NCI-H128 (cell line): ENCODE measurements around the gene HNRNPU.

Experiments
- DNase-seq: peaks from one replicate; lab custom pipeline; 2025; ENCODE audit not compliant: unreplicated experiment; lab: John Stamatoyannopoulos, UW

Gene HNRNPU

DNA sequence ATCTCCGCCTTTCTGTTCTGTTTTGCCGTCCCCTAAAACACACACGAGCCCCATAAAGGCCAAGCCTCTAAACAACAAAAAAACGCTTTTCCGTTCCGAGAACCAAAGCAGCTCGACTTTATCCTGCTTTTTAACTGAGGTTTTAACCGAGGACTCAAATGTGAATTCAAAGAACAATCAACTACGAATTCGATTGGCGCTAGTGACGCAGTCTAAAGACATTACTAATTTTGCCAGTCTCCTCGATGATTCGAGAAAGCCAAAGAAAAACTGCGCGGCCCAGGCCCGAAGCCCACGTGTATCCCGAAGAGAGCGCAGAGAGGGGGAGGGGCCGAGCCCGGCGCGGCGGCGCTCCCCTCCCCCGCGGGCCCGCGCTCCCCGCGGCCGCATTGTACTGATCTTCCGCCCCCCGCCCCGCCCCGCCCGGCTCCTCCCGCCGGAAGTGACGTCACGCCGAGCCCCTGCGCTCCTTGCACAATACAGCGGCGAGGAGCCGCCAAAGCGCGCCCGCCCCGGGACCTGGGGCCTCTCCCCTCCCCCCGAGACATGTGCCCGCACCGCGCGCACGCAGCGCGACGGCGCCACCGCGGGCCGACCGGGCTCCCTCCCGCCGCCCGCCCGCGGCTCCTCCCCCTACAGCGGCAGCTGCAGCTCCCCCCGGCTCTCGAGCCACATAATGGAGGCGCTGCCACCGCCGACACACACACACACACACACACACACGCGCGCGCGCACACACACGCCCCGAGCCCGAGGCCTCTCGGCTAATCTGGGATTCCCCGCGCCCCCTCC is 1.4 kb downstream of the HNRNPU start:
- DNase-seq = peak; percentile 93

- DNase-seq = no peak
Measured at GRCh38 chr1:244862354-244862698, 2.0 kb downstream of the HNRNPU start.

- no peak for DNase-seq
Measured at GRCh38 chr1:244861683-244862082, 2.7 kb downstream of the HNRNPU start.

DNA sequence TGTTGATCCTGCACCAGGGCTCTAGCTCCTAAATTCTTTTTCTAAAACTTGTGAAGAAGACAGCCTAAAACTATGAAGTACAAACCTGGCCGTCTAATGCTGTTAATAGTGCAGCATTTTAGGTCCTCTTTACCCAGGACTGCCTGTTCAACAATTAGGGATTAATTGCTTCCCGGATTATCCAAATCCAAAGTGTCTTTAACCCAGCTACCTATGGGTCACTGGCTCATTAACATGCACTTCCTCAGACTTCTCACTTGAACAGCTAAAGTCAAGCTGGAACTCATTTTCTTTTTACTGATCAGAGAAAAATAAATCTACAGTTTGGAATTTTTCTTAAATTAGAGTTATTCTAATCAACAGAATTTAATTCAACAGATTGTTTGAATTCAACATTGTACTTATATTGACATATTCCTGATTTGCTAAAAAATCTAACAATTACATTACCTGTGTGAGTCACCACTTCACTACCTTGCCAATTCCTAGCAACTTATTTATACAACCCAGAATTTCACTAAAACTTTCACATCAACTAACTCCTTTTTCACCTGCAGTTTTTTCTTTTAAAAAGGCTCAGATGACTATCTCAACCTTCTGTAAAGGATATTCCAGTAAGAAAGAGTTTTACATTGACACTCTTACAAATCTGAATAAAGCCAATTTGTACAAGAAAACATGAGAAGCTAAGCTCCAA is 3.3 kb downstream of the HNRNPU start:
- no peak for DNase-seq

DNA sequence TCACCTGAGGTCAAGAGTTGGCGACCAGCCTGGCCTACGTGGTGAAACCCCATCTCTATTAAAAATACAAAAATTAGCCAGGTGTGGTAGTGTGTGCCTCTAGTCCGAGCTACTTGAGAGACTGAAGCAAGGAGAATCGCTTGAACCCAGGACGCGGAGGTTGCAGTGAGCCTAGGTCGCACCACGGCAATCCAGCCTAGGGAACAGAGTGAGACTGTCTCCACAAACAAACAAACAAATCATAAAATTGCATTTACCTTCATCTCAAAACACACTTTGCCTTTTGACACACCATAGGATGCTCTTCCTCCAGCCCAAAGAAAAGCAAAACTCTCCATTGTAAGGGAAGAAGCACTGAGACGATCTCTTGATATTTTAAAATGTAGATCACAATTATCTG is 4.3 kb downstream of the HNRNPU start:
- no peak for DNase-seq

GRCh38 chr1:244858357-244858756 is 6.0 kb downstream of the HNRNPU start:
- no peak for DNase-seq

DNA sequence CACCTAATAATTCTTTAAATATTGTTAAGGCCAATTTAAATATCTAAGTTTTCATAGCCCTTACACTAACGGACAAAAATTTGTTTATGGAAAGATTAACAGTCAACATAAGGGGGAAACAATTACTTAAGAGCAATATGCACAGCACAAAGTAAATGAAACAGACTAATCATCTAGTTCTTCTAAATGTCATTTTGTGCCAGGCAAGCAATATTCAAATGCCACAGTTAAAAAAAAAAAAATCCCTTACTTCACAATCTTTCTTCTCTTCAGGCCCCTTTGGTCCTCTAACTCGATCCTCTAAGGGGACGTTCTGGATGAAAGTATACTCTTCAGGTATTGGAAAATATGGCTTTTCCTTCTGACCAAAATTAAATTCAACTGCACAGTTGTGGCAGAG is 6.6 kb downstream of the HNRNPU start:
- DNase-seq = no peak

DNA sequence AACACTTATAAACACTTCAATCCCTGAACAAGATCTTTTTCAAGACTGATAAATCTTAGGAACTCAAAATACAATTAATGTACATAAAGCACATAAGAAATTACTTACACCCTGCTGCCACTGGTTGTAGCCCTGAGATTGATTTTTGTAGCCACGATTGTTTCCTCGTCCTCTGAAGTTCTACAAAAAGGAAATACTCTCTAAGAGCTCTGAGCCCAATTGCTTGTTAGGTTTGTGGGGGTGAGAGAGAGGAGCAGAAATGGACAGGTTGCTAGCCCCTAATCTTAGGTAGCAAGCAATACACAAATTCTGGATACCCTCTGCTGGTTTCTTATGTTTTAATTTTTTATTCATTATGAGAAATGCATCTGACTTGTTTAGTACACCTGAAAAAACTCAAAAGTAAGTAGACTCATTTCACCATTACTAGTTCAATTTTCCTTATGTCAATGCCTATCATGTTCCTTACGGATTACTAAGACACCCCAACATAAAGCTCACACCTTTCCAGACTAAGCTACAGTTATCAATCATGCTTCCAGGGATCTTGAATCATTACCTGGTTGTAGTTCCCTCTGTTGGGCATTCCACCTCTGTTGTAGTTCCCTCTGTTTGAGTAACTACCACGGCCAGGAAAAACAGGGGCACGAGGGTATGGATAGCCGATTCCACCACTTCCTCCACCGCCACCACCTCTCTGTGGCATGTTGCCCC is 9.3 kb downstream of the HNRNPU start:
- DNase-seq = no peak

DNA sequence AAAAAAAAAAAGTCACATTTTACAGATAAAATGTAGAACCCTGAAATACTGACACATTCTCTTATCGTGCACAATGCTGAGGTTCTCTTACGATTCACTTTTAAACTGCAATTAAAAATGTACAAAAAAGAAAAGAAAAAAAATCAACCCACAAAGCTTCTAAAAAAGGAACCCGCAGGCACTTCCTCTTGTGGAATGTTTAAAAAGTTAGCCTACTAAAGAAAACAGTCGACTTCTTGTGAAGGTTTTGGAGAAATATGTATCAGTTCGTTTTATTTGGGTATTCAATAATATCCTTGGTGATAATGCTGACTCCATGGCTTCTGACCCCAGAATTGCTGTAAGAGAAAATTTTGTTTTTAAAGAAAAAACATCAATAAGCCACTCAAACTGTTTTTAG is 10.2 kb downstream of the HNRNPU start:
- no peak for DNase-seq

GRCh38 chr1:244852694-244853093 is 11.6 kb downstream of the HNRNPU start:
- DNase-seq = no peak

- no peak for DNase-seq
Measured at GRCh38 chr1:244851546-244852231, 12.7 kb downstream of the HNRNPU start.

DNA sequence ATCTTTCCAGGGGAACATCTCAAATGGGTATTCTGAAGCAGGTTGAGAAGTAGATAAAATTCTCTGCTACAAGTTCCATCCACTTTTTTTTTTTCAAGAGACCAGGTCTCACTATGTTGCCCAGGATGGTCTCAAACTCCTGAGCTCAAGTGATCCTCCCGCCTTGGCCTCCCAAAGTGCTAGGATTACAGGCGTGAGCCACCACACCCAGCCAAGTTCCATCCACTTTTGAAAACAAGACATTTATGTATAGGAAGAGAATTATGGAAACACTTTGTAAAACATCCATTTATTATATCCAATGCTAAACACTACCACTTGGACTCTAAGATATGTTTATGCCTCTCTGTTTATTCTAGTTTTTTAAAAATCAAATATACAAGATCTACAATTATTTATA is 13.4 kb downstream of the HNRNPU start:
- no peak for DNase-seq

- no peak for DNase-seq
Measured at GRCh38 chr1:244850099-244850852, 14.1 kb downstream of the HNRNPU start.

GRCh38 chr1:244849189-244849866 is 15.0 kb downstream of the HNRNPU start:
- no peak for DNase-seq

GRCh38 chr1:244846653-244847052 is 17.7 kb downstream of the HNRNPU start:
- no peak for DNase-seq

DNA sequence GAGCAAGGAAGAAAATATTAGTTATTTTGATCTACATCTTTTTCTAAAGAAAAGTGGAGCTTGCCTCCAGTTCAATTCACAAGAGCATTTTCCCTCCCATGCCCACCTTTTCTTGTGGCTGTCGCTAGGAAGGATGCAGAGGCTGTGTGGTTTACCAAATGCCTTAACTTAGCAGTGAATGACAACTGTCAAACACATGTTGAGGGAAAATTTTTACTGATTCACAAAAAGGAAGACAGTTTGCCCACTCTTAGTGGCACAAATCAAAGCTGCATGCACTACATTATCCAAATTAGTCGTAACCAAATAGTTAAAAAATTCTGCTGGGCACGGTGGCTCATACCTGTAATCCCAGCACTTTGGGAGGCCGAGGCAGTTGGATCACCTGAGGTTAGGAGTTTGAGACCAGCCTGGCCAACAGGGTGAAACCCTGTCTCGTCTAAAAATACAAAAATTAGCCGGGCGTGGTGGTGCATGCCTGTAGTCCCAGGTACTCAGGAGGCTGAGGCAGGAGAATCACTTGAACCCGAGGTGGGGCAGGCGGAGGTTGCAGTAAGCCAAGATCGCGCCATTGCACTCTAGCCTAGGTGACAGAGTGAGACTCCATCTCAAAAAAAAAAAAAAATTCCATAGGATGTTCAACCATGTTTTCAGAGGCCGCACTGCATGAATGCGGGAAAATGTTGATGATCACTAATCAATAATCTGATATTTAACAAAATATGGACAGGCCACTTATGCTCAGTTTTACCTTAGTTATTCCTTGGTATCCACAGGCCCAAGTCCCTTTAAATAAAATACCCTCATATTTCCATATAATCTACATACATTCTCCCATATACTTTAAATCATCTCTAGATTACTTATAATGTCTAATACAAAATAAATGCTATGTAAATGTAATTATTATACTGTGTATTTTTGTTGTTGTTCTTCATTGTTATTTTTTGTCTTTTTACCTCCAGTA is 19.9 kb downstream of the HNRNPU start:
- no peak for DNase-seq

DNA sequence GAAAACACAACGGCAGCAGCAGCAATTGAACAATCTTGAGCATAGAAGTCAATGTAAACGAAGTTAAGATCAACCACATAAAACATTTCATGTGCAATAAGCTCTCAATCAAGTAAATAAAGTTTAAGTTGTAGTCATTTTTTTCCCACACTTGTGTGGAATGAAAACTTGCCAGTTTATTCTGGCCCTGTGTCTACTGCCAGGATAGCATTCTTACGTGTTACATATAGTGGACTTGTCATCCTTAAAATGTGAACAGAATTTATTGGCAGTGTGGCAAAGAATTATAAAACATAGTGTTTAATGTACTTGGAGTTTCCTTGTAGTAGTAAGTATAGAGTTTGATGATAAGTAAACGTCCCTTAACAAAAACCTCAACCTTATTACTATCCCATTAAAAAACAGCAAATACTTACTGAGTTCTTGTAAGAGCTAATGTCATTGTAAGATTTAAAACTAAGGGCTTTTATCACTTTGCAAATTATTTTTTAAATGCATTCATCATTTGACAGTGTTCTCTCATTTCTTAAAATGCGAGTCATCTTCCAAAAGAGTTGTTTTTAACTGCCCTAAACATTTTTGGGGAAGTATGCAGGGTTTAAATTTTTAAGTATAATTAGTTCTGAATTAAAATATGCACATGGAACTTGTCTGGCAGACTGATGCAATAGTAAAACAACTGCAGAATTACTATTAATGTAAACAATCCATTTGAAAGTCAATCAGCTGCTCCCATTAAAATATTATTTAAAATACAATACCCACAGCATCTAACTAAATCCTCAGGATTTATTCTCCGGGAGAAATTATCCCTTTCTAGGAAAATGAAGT is 21.0 kb downstream of the HNRNPU start:
- DNase-seq = no peak

GRCh38 chr1:244841273-244841927 is 22.9 kb downstream of the HNRNPU start:
- no peak for DNase-seq
